ENCODE results near the gene NUB1. TPM values are rescaled to one million over a fixed set of nuclear protein-coding genes. Genes with fewer than 3 reads are reported as not detected.

NUB1 gene
- total RNA-seq, 1 donor from 2014 or later, result 40.4 TPM

DNA sequence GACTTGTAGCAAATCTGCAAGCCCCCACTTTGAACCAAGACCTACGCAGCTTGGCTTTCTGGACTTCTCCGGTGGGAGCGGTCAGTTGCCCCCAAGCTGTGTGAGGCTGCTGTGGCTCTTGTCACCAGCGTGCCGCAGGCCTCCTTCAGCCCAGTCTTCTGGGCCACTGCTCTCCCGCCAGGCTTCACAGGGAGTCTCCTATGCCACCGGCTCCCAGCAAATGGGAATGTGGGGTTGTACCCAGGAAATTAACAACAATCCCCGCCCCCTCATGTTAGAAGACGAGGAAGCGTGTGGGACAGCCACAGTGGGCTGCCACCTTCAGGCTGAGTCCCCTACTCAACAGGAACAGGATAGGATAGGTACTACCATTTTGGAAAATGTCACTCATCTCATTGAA lies 64.0 kb downstream of the NUB1 start:
- intact Hi-C loops (cut with micrococcal nuclease), result no loop called here
- Mint-ChIP-seq H3K27ac (no peak overlapping the region), H3K36me3 (ENCODE audit: low read depth) (no peaks in the 10 kb centered on the region), H3K4me1 (peaks cover 5% of the 10 kb centered on the region), H3K27me3 (peaks cover 21% of the 10 kb centered on the region), H3K4me3 (no peak overlapping the region), H3K9me3 (no peaks in the 10 kb centered on the region)
- DNase-seq, result no peak

DNA sequence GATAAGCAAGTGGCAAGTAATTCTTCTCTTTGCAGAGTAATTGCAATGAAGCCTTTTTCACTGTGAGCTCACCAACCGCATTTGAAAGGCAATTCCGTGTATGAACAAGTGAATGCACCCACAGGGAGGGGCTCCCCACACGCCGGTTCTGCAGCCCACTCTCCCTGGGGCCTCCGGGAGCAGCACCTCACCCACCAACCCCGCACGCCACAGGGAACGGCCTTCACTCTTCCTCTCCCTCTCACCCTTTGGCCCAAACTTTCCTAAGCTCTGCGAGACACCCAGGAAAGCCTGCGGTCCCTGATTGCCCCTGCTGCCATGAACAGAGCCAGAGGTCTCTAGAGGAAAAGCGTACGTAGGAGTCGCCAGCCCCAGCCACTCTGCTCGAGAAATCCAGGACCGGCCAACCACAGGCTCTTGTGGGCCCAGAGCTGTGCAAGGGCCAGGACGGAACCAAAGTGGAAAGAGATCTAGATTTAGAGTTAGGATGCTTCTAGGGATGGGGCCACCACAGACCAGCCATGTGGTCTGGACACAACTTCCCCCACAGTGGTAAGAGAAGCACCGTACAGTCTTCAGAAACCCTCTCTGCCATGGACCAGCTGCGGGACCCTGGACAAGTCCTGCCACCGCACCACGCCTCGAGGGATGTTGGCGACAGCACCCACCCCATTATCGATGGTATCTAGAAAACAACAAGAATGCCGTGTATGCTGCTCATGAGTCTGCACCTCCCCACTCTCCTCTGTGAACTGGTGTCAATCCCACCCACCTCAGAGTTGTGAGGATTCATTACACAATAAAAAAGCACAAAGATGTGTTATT lies 64.7 kb downstream of the NUB1 start:
- Mint-ChIP-seq H3K27me3 (peaks cover 28% of the 10 kb centered on the region), H3K9me3 (no peaks in the 10 kb centered on the region), H3K4me3 (no peak overlapping the region), H3K27ac (no peak overlapping the region), H3K4me1 (peaks cover 5% of the 10 kb centered on the region), H3K36me3 (ENCODE audit: low read depth) (no peaks in the 10 kb centered on the region)
- no peak for DNase-seq
- intact Hi-C loops (cut with micrococcal nuclease), result no loop called here

DNA sequence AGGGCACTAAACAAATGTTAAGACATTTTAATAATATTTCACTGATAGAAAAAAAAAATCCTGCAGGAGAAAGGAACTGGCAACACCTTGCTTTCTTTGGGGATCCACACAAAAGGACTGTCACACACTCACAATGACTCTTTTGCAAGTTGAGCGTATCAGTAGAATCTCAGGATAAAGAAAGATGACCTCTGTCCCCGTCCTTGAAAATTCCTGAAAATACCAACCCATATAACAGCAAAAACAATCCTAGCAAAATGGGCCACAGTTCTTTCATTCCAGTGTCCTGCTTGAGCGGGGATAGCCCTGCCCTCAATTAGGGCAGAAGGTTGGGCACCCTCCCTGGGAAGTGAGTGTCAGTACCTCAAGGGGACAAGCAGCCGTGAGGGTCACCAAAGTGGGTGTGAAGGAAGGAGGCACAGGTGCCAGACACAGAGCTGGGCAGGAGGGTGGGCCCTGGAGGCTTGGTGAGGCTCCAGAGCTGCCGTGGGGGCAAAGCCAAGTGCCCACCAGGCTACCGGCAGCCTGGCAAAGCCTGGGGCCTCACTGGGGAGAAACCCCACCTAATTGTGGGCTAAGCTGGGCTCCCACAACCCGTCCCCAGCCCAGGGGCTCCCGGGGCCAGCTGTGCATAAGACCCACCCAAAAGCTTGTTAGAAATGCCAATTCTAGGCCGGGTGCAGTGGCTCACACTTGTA lies 65.4 kb downstream of the NUB1 start:
- DNase-seq, result no peak
- intact Hi-C loops (cut with micrococcal nuclease), result no loop called here
- no peak overlapping the region for H3K4me3 Mint-ChIP-seq
- H3K27ac Mint-ChIP-seq, result no peak overlapping the region
- peaks cover 5% of the 10 kb centered on the region for H3K4me1 Mint-ChIP-seq
- no peaks in the 10 kb centered on the region for H3K36me3 Mint-ChIP-seq (ENCODE audit: low read depth)
- H3K9me3 Mint-ChIP-seq, result no peaks in the 10 kb centered on the region
- H3K27me3 Mint-ChIP-seq, result peaks cover 36% of the 10 kb centered on the region

DNA sequence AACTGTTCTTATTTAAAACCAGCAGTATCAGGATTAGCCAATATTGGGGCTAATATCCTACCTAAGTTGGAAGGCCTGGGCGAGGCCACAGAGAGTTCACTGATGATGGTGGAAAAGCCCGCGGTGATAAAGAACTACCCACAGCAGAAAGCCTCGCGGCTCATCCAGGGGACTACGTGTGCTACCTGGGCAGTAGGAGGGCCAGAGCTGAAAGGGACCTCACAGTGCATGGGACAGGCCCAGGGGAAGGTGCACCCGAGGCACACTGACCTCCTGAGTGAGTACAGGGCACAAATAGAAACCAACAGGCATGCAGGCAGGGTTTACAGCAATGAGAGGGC lies 66.9 kb downstream of the NUB1 start:
- Mint-ChIP-seq H3K4me3 (peak overlapping the region; percentile 52), H3K27ac (no peak overlapping the region)

DNA sequence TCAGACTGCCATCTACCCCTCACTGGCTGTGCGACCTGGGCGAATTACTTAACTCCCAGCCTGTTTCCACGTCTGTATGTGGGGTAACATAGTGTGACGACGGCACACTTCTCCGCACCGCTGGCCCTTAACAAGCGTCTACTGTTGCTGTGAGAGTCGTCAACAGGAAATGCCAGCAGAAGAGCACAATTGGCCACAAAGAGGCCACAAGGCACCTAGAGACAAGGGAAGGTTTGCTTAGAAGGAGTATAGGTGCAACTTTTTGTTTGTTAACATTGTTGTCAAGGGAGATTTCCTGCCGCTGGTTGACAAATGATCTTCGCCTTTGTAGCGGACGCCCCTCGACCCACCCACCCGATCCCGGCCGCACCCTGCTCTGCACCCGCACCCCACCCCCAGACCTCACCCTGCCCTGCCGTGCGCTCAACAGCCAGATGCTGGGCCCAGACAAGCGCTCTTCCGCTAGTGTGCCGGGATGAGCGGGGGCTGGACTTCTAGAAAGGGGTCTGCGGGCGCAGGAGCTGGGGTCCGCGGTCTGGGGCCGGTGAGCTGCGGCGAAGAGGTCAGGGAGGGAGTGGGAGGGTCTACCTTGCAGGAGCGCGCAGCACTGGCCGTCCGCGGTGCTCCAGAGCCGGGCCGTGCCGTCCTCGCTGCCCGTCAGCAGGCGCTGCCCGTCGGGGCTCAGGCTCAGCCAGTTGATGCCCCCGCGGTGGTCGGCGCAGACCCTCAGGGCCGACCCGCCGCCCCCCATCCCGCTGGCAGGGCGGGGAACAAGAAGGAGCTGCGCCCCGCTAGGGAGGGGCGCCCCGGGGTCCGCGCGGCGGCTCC lies 67.4 kb downstream of the NUB1 start:
- Mint-ChIP-seq H3K27ac (no peak overlapping the region), H3K4me3 (peak overlapping the region; percentile 52)

More for the DNA sequence above, 66.9 kb downstream of the NUB1 start:
- peaks cover 49% of the 10 kb centered on the region for H3K27me3 Mint-ChIP-seq
- peaks cover 11% of the 10 kb centered on the region for H3K4me1 Mint-ChIP-seq
- no peak for DNase-seq
- intact Hi-C loops (cut with micrococcal nuclease), result loop anchor here (2.0 kb wide), 1 partner anchor 38 kb away; no protein-coding TSS in a partner anchor
- no peaks in the 10 kb centered on the region for H3K9me3 Mint-ChIP-seq
- H3K36me3 Mint-ChIP-seq (ENCODE audit: low read depth), result no peaks in the 10 kb centered on the region

DNA sequence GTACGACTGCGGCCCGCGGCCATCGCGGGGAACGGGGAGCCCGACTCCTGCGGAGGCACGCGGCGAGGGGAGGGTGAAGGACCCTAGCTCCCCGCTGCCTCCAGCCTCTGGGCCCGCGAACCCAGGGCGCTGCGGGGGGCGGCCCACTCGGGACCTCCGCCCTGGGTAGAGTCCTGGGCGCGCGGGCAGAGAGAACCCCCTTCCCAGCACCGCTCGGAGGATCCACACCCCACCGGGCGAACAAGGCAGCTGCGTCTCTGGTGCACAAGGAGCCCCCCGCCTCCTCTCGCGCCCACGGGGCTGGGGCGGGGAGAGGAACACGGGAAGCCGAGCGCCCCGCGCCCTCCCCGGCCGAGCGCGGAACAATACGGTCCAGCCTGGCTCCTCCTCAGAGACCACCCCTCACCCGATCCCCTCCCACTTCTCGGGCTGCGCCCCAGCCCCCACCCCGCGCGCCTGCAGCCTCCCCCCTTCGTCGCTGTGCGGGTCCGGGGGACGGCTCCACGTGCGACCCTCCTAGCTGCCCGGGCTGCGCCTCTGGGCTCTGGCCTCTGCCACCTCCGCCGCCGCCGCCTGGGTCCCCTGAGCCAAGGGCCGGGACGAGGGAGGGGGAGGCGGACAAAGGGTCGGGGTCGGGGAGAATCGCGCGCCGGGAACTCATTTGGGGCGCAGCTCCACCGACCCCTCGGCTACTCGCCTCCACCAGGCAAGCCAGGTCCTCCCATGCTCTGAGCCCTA lies 68.2 kb downstream of the NUB1 start, which contains the start of gene WDR86:
TSS of gene WDR86 (minus strand) at position 372 of the 738 bp plus-strand sequence. CDS start 449 bp downstream, outside the sequence.
- DNase-seq, result no peak
- intact Hi-C loops (cut with micrococcal nuclease), result loop anchor here (2.0 to 5.0 kb wide), 3 partner anchors 27 to 43 kb away; no protein-coding TSS in a partner anchor
- H3K36me3 Mint-ChIP-seq (ENCODE audit: low read depth), result no peaks in the 10 kb centered on the region
- no peak within 1 kb of the TSS for H3K27ac Mint-ChIP-seq
- peaks cover 57% of the 10 kb centered on the region for H3K27me3 Mint-ChIP-seq
- H3K4me1 Mint-ChIP-seq, result peaks cover 19% of the 10 kb centered on the region
- H3K9me3 Mint-ChIP-seq, result no peaks in the 10 kb centered on the region
- H3K4me3 Mint-ChIP-seq, result peak within 1 kb of the TSS; percentile 52

More for the DNA sequence above, 67.4 kb downstream of the NUB1 start:
- Mint-ChIP-seq H3K9me3 (no peaks in the 10 kb centered on the region), H3K27me3 (peaks cover 52% of the 10 kb centered on the region), H3K36me3 (ENCODE audit: low read depth) (no peaks in the 10 kb centered on the region), H3K4me1 (peaks cover 14% of the 10 kb centered on the region)
- intact Hi-C loops (cut with micrococcal nuclease), result loop anchor here (2.0 kb wide), 1 partner anchor 38 kb away; no protein-coding TSS in a partner anchor
- peak; percentile 83 for DNase-seq

DNA sequence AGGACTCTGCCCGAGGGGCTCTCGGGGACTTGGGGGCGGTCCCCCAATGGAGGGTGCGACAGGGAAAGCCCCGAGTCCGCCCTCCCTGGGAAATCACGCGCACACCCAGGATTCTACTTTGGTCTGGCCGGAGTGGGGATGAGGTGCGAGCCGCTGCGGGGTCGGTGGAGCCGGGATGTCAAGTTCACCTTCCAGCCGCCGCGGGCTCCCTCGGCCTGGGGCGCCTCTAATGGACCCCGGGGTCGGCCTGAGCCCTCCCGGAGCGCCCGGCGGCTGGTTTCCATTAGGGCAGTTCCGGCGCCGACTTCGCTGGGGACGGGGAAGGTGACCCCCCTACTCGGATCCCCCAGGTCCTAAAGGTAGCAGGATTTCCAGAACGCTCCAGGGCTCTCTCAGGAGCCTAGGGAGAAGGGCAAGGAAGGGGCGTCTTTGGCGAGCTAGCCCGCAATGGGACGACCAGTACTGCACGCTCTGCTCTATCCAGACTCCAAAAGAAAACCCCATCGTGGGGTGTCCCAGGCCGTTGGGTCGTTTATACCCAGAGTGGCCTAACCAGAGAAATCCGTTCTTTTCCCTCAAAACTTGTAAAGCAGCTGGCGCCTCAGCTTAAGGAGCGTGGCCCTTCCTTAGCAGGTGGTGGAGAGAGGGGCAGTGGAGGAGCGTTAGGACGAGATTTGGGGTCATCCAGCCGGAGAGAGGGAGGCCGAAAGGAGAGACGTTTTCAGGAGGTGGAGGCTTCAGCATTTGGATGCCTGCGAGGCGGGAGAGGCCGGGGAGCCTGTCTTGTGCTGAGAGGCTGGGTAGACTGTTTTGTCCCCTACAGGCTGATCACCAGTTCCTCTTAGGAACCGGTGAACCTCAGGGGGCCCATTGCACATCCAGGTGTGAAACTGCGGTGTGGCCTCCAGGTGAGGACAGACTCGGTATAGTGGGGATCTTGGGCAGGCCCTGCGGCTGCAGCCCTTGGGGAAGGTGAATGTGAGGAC lies 69.1 kb downstream of the NUB1 start:
- intact Hi-C loops (cut with micrococcal nuclease), result loop anchor here (2.0 to 5.0 kb wide), 2 partner anchors 28 to 43 kb away; no protein-coding TSS in a partner anchor
- Mint-ChIP-seq H3K4me3 (no peak overlapping the region), H3K36me3 (ENCODE audit: low read depth) (no peaks in the 10 kb centered on the region), H3K27me3 (peaks cover 57% of the 10 kb centered on the region), H3K9me3 (no peaks in the 10 kb centered on the region), H3K27ac (no peak overlapping the region), H3K4me1 (peaks cover 19% of the 10 kb centered on the region)
- no peak for DNase-seq

DNA sequence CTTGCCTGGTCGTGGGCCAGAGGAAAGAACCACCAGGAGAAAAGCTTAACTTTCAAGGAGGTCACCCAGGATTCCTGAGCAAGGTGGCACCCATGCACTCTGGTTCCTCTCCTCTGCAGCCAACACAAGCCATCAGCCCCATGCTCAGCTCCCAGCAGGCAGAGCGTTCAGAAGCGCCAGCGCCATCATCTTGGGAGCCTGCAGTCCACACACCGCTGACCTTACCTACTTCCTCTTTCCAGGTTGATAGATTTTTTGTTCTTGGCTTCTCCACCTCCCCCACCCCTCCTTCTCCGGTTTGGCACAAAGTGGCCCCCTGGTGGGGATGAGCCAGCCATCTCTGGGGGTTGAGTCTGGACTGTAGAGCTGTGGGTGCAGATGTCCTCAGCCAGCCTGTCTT lies 69.9 kb downstream of the NUB1 start:
- H3K36me3 Mint-ChIP-seq (ENCODE audit: low read depth), result no peaks in the 10 kb centered on the region
- peaks cover 60% of the 10 kb centered on the region for H3K27me3 Mint-ChIP-seq
- no peak for DNase-seq
- intact Hi-C loops (cut with micrococcal nuclease), result loop anchor here (2.0 to 5.0 kb wide), 2 partner anchors 29 to 44 kb away; no protein-coding TSS in a partner anchor
- H3K4me3 Mint-ChIP-seq, result no peak overlapping the region
- H3K9me3 Mint-ChIP-seq, result no peaks in the 10 kb centered on the region
- no peak overlapping the region for H3K27ac Mint-ChIP-seq
- peaks cover 19% of the 10 kb centered on the region for H3K4me1 Mint-ChIP-seq

DNA sequence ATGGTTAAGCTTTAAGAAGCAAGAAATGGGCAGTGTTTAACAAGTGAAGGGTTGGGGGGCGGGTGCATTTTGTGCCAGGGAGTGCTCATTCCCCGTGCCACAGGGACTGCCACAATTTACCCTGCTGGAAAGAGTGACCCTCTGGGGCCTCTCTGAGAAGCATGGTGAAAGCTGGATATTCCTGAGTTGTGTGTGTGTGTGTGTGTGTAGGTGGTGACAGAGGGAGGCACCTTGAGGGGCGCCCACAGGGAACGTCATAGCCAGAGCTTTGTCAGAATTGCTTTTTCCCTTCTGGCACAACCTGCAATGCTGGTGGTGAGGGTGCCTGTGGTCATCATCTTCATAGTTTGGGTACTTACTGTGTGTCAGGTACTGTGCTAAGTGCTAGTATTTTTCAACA lies 70.7 kb downstream of the NUB1 start:
- H3K27ac Mint-ChIP-seq, result peak overlapping the region; percentile 43
- no peaks in the 10 kb centered on the region for H3K9me3 Mint-ChIP-seq
- no peak overlapping the region for H3K4me3 Mint-ChIP-seq
- H3K27me3 Mint-ChIP-seq, result peaks cover 62% of the 10 kb centered on the region
- peaks cover 19% of the 10 kb centered on the region for H3K4me1 Mint-ChIP-seq
- no peaks in the 10 kb centered on the region for H3K36me3 Mint-ChIP-seq (ENCODE audit: low read depth)
- no peak for DNase-seq
- intact Hi-C loops (cut with micrococcal nuclease), result loop anchor here (5.0 kb wide), 1 partner anchor 45 kb away; no protein-coding TSS in a partner anchor

DNA sequence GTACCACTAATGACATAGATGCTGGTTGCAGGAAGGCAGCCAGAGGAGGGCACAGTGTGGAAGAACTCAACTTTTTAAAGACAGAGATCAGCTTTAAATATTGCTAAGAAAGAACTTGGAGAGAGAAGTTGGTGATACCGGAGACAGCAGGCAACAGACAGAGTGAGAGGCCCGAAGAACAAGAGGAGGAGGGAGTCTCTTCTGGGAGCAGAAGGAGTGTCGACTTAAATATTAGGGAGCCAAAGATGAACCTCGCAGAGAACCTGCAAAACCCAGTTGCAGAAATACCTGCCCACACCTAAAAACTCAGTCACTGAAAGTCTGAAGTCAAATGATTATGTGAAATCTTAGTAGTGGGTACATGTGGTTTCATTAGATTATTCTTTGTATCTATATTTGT lies 71.6 kb downstream of the NUB1 start:
- no peaks in the 10 kb centered on the region for H3K9me3 Mint-ChIP-seq
- no peak overlapping the region for H3K27ac Mint-ChIP-seq
- no peaks in the 10 kb centered on the region for H3K36me3 Mint-ChIP-seq (ENCODE audit: low read depth)
- H3K4me1 Mint-ChIP-seq, result peaks cover 19% of the 10 kb centered on the region
- H3K27me3 Mint-ChIP-seq, result peaks cover 63% of the 10 kb centered on the region
- DNase-seq, result no peak
- intact Hi-C loops (cut with micrococcal nuclease), result loop anchor here (5.0 kb wide), 1 partner anchor 46 kb away; no protein-coding TSS in a partner anchor
- H3K4me3 Mint-ChIP-seq, result no peak overlapping the region

DNA sequence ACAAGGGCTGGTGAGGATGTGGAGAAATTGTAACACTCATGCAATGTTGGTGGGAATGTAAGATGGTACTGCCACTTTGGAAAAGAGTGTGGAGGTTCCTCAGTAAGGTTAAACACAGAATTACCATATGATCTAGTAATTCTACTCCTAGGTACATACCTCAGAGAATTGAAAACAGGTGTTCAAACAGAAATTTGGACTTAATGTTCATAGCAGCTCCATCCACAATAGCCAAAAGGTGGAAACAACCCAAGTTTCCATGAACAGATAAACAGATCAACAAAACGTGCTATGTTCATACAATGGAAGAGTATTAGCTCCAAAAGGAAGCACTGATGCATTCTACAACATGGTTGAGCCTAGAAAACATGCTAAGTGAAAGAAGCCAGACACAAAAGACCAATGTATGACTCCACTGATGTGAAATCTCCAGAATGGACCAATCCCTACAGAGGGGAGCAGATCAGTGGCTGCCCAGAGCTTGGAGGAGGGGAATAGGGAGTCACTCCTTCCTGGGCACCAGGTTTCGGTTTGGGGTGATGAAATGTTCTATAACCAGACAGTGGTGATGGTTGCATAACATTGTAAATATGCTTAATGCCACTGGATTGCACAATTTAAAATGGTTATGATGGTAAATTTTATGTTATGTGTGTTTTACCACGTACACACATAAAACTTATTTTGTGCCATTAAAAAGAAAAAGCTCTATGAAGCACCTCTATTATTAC lies 73.9 kb downstream of the NUB1 start:
- Mint-ChIP-seq H3K4me3 (no peak overlapping the region), H3K9me3 (peaks cover 5% of the 10 kb centered on the region), H3K36me3 (ENCODE audit: low read depth) (no peaks in the 10 kb centered on the region), H3K27ac (no peak overlapping the region), H3K4me1 (peaks cover 15% of the 10 kb centered on the region), H3K27me3 (peaks cover 55% of the 10 kb centered on the region)
- DNase-seq, result no peak
- intact Hi-C loops (cut with micrococcal nuclease), result loop anchor here (2.0 kb wide), 1 partner anchor 15 kb away; no protein-coding TSS in a partner anchor

All from activated CD4-positive, alpha-beta T cell treated with anti-CD3 and anti-CD28 coated beads, Interleukin-2, amount 10 ng/mL, durations not matched to agents 24 days and 14 days (primary cell).